Mesendoderm (in vitro differentiated cells): Measurements from ENCODE around the gene CCDC47.
A peak's percentile ranks its signal among the peaks of the same experiment; 100 is the strongest.

Experiments
- DNase-seq: peaks from one replicate; pipeline ENCODE4 v3.0.0; 2013
- H2AK5ac ChIP-seq: 2 replicates; pipeline ENCODE4 v1.6.1; 2013; ENCODE audit warnings: low read length, inconsistent platforms
- H2BK120ac ChIP-seq: 2 replicates; pipeline ENCODE4 v1.6.1; 2013; ENCODE audit warnings: low read depth, mild to moderate bottlenecking, low read length, moderate library complexity, mixed read lengths
- H2BK15ac ChIP-seq: replicated peaks from 2 replicates; pipeline ENCODE4 v1.6.1; 2013; ENCODE audit warnings: low read depth, mild to moderate bottlenecking, moderate library complexity
- H2BK5ac ChIP-seq: 2 replicates; pipeline ENCODE4 v1.6.1; 2013; ENCODE audit warnings: low read length, inconsistent platforms
- H3K18ac ChIP-seq: 2 replicates; pipeline ENCODE4 v1.6.1; 2013; ENCODE audit warnings: mild to moderate bottlenecking, low read length, mixed read lengths
- H3K23ac ChIP-seq: one replicate; pipeline ENCODE4 v1.6.1; 2013; ENCODE audit warnings: low read length
- H3K27ac ChIP-seq: 2 replicates; pipeline ENCODE4 v1.5.1; 2013; ENCODE audit warnings: low read depth, mild to moderate bottlenecking, inconsistent platforms, low read length, moderate library complexity
- H3K27me3 ChIP-seq: 2 replicates; pipeline ENCODE4 v1.6.1; 2013; ENCODE audit warnings: low read length, control low read depth, mild to moderate bottlenecking, inconsistent platforms; ENCODE audit not compliant: insufficient read depth, poor library complexity
- H3K36me3 ChIP-seq: 2 replicates; pipeline ENCODE4 v1.6.1; 2013; ENCODE audit warnings: low read length, inconsistent platforms; ENCODE audit not compliant: control insufficient read depth, insufficient read depth
- H3K4ac ChIP-seq: one replicate; pipeline ENCODE4 v1.6.1; 2013; ENCODE audit warnings: low read depth, mild to moderate bottlenecking, low read length, moderate library complexity
- H3K4me1 ChIP-seq: 2 replicates; pipeline ENCODE4 v1.6.1; 2013; ENCODE audit warnings: low read depth, low read length, inconsistent platforms; ENCODE audit not compliant: control insufficient read depth
- H3K4me2 ChIP-seq: 2 replicates; pipeline ENCODE4 v1.6.1; 2013; ENCODE audit warnings: low read length
- H3K4me3 ChIP-seq: 2 replicates; pipeline ENCODE4 v1.5.1; 2013; ENCODE audit warnings: mild to moderate bottlenecking, low read length
- H3K56ac ChIP-seq: one replicate; pipeline ENCODE4 v1.6.1; 2013; ENCODE audit warnings: low read length
- H3K79me1 ChIP-seq: 2 replicates; pipeline ENCODE4 v1.6.1; 2013; ENCODE audit warnings: low read length, inconsistent platforms
- H3K79me2 ChIP-seq: 2 replicates; pipeline ENCODE4 v1.6.1; 2013; ENCODE audit warnings: mild to moderate bottlenecking, low read length; ENCODE audit not compliant: control insufficient read depth, insufficient read depth
- H3K9ac ChIP-seq: 2 replicates; pipeline ENCODE4 v1.6.1; 2013; ENCODE audit warnings: low read length, inconsistent platforms
- H4K5ac ChIP-seq: one replicate; pipeline ENCODE4 v1.6.1; 2013; ENCODE audit warnings: low read length
- H4K8ac ChIP-seq: one replicate; pipeline ENCODE4 v1.6.1; 2013; ENCODE audit warnings: low read depth, mild to moderate bottlenecking, control low read depth, low read length, moderate library complexity
- WGBS: extraction: QIAGEN DNeasy Blood & Tissue Kit; methylation state at CpG from one replicate; pipeline ENCODE4 v1.1.7; 2013; ENCODE audit warnings: low lambda C conversion rate, missing lambda C conversion rate; ENCODE audit not compliant: insufficient coverage; ENCODE audit errors: extremely low coverage; 5-methylcytosine and 5-hydroxymethylcytosine counted together

CCDC47 gene

GRCh38 chr17:63698886-63699637 lies 74.3 kb downstream of the CCDC47 start:
- Histone ChIP-seq H3K4me2 (peak overlapping the region; percentile 71), H3K56ac (peak overlapping the region; percentile 98), H3K27me3 (no peaks in the 10 kb centered on the region), H4K8ac (peak overlapping the region; percentile 59), H3K23ac (peak overlapping the region; percentile 80), H2BK120ac (peak overlapping the region; percentile 51), H3K27ac (peak overlapping the region; percentile 98), H3K79me2 (peaks cover 22% of the 10 kb centered on the region), H2BK5ac (peak overlapping the region; percentile 70), H3K18ac (peak overlapping the region; percentile 83), H3K79me1 (peaks cover 24% of the 10 kb centered on the region), H3K4ac (peak overlapping the region; percentile 98), H3K36me3 (peaks cover 7% of the 10 kb centered on the region), H3K4me1 (peaks cover 17% of the 10 kb centered on the region), H4K5ac (no peak overlapping the region), H3K9ac (peak overlapping the region; percentile 93), H2AK5ac (no peak overlapping the region), H3K4me3 (peak overlapping the region; percentile 74), H2BK15ac (no peak overlapping the region)
- no CpG with 5 or more reads among the region's 45 CpGs for WGBS
- DNase-seq = peak; percentile 83

- no peak overlapping the region for H3K4ac ChIP-seq
- no peak overlapping the region for H4K5ac ChIP-seq
- DNase-seq = no peak
- H3K9ac ChIP-seq = peak overlapping the region; percentile 93
- H2BK15ac ChIP-seq = no peak overlapping the region
- peak overlapping the region; percentile 41 for H2BK5ac ChIP-seq
- peak overlapping the region; percentile 74 for H3K4me3 ChIP-seq
- no CpG with 5 or more reads among the region's 24 CpGs for WGBS
- H2AK5ac ChIP-seq = no peak overlapping the region
- peak overlapping the region; percentile 98 for H3K27ac ChIP-seq
- peaks cover 17% of the 10 kb centered on the region for H3K4me1 ChIP-seq
- H3K27me3 ChIP-seq = no peaks in the 10 kb centered on the region
- peaks cover 8% of the 10 kb centered on the region for H3K36me3 ChIP-seq
- peak overlapping the region; percentile 71 for H3K4me2 ChIP-seq
- no peak overlapping the region for H4K8ac ChIP-seq
- peak overlapping the region; percentile 98 for H3K56ac ChIP-seq
- H2BK120ac ChIP-seq = no peak overlapping the region
- peaks cover 22% of the 10 kb centered on the region for H3K79me1 ChIP-seq
- peak overlapping the region; percentile 85 for H3K23ac ChIP-seq
- peaks cover 22% of the 10 kb centered on the region for H3K79me2 ChIP-seq
- peak overlapping the region; percentile 64 for H3K18ac ChIP-seq
Observed at GRCh38 chr17:63698381-63698885, 75.0 kb downstream of the CCDC47 start.

- no CpG with 5 or more reads among the region's 22 CpGs for whole genome bisulfite sequencing
- Histone ChIP-seq H3K79me2 (peaks cover 18% of the 10 kb centered on the region), H2BK120ac (no peak overlapping the region), H3K27ac (no peak overlapping the region), H3K4me1 (peaks cover 14% of the 10 kb centered on the region), H4K8ac (no peak overlapping the region), H3K4ac (no peak overlapping the region), H3K27me3 (no peaks in the 10 kb centered on the region), H3K9ac (peak overlapping the region; percentile 93), H2AK5ac (no peak overlapping the region), H3K56ac (peak overlapping the region; percentile 98), H3K4me2 (no peak overlapping the region), H3K4me3 (no peak overlapping the region), H3K79me1 (peaks cover 17% of the 10 kb centered on the region), H3K36me3 (peaks cover 8% of the 10 kb centered on the region), H3K18ac (no peak overlapping the region), H3K23ac (peak overlapping the region; percentile 85), H2BK5ac (no peak overlapping the region), H2BK15ac (no peak overlapping the region), H4K5ac (no peak overlapping the region)
- DNase-seq = peak; percentile 73
Observed at GRCh38 chr17:63697341-63698286, 75.8 kb downstream of the CCDC47 start.

- no peak overlapping the region for H2AK5ac ChIP-seq
- H2BK120ac ChIP-seq = no peak overlapping the region
- no peak overlapping the region for H3K27ac ChIP-seq
- peak; percentile 94 for DNase-seq
- H4K5ac ChIP-seq = no peak overlapping the region
- H3K23ac ChIP-seq = no peak overlapping the region
- peaks cover 10% of the 10 kb centered on the region for H3K4me1 ChIP-seq
- H3K9ac ChIP-seq = no peak overlapping the region
- H3K36me3 ChIP-seq = peaks cover 10% of the 10 kb centered on the region
- H3K18ac ChIP-seq = no peak overlapping the region
- H3K4me3 ChIP-seq = no peak overlapping the region
- H2BK15ac ChIP-seq = no peak overlapping the region
- H2BK5ac ChIP-seq = no peak overlapping the region
- H3K4ac ChIP-seq = no peak overlapping the region
- H3K4me2 ChIP-seq = no peak overlapping the region
- no CpG with 5 or more reads among the region's 9 CpGs for WGBS
- H3K79me1 ChIP-seq = peaks cover 15% of the 10 kb centered on the region
- no peaks in the 10 kb centered on the region for H3K27me3 ChIP-seq
- peak overlapping the region; percentile 49 for H3K56ac ChIP-seq
- H3K79me2 ChIP-seq = peaks cover 13% of the 10 kb centered on the region
- H4K8ac ChIP-seq = no peak overlapping the region
Observed at GRCh38 chr17:63696381-63696961, 76.9 kb downstream of the CCDC47 start.

GRCh38 chr17:63695889-63696288 lies 77.5 kb downstream of the CCDC47 start:
- Histone ChIP-seq H3K4me3 (no peak overlapping the region), H3K79me1 (peaks cover 12% of the 10 kb centered on the region), H4K8ac (no peak overlapping the region), H3K4ac (no peak overlapping the region), H3K4me1 (peaks cover 7% of the 10 kb centered on the region), H3K27me3 (no peaks in the 10 kb centered on the region), H3K79me2 (peaks cover 9% of the 10 kb centered on the region), H3K23ac (no peak overlapping the region), H3K4me2 (no peak overlapping the region), H2BK5ac (no peak overlapping the region), H2AK5ac (no peak overlapping the region), H3K56ac (no peak overlapping the region), H4K5ac (no peak overlapping the region), H2BK120ac (no peak overlapping the region), H3K9ac (no peak overlapping the region), H2BK15ac (no peak overlapping the region), H3K36me3 (peaks cover 10% of the 10 kb centered on the region), H3K27ac (no peak overlapping the region), H3K18ac (no peak overlapping the region)
- no CpG with 5 or more reads among the region's 6 CpGs for WGBS
- DNase-seq = no peak
